ENCODE measurements around the gene ADCY5. TPM values are rescaled to one million over a fixed set of nuclear protein-coding genes. Genes with fewer than 3 reads are reported as not detected.

Gene ADCY5
- total RNA-seq, 1 donor from 2014 or later: 3.8 TPM

DNA sequence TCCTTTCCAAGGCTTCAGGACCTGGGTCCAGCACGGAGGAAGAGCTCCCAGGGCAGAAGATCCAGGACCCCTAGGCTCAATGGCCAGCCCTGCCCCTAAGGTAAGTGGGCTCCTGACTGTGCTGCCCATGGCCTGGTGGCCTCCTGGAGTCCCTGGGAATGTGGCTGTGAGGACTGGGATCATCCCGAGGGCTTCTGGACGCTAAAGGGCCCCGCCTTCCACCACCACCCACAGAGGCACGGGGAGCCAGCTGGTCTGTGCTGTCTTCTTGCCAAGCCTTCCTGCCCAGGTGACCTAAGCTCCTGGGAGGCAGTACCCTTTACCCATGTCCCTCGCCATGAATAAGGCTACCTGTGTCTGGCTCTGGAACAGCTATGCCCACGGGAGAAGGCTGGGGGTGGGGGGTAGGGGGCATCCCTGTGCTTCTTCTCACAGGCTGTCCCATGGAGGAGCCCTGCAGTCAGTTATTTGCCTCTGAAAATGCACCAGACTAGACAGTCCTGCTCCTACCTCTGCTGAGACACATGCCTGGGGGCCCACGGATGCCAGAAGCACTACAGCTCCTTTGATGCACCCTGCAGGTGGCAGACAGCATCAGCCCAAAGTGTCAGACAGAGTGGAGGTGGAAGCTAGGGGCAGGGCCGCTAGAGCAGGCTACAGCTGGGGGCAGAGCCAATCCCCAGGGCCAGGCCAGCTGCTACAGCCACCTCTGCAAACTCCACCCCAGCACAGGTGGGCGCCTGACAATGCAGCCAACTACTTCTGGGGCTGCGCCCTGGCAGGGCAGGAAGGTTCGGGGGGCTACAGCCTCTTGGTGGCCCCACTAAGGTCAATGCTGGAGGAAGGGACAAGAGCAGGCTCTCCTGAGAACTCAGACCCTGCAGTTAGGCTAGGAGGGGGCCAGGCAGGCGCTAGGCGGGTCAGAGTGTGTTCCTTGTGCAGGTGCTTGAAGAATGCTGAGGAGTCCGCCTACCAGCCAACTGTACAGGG is 156.3 kb downstream of the ADCY5 start:
- ATAC-seq (peak; percentile 12), DNase-seq (ENCODE audit: low spot score) (no peak)

DNA sequence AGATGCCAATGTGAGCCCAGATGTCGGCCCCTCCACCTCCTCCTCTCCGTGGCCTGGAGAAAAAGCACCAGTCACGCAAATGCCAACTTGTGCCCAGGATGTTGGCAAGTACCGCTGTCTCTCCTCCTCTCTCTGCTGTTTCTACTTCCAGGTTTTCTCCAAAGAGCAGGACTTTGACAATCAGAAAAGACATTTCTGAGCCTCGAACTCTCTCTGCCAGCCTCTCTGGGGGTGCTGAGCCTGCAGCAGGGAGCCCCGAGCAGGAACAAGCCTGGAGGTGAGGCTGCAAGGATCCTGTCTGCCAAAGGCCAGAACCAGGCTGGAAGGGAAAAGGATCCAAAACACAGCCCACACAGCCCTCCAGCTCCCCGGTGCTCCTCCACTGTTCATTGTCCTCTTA is 157.5 kb downstream of the ADCY5 start:
- DNase-seq (ENCODE audit: low spot score) (no peak), ATAC-seq (no peak)

DNA sequence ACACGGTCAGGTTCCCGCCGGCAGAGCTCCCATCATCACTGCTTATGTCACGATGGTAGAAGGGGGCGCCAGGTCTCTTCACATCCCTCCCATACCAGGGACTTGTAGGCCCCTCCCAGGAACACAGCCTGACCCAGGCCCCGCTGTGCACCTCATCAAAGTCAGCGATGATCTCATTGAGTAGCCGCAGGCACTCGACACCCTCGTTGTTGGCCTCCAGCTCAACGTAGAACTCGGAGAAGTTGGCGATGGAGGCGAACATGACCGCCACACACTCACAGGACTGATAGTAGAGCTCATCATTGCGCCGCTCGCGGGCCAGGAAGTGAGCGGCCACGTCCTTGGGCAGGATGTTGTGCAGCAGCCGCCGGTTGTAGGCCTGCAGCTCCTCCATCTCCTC is 157.9 kb downstream of the ADCY5 start:
- no peak for ATAC-seq
- DNase-seq (ENCODE audit: low spot score): no peak

DNA sequence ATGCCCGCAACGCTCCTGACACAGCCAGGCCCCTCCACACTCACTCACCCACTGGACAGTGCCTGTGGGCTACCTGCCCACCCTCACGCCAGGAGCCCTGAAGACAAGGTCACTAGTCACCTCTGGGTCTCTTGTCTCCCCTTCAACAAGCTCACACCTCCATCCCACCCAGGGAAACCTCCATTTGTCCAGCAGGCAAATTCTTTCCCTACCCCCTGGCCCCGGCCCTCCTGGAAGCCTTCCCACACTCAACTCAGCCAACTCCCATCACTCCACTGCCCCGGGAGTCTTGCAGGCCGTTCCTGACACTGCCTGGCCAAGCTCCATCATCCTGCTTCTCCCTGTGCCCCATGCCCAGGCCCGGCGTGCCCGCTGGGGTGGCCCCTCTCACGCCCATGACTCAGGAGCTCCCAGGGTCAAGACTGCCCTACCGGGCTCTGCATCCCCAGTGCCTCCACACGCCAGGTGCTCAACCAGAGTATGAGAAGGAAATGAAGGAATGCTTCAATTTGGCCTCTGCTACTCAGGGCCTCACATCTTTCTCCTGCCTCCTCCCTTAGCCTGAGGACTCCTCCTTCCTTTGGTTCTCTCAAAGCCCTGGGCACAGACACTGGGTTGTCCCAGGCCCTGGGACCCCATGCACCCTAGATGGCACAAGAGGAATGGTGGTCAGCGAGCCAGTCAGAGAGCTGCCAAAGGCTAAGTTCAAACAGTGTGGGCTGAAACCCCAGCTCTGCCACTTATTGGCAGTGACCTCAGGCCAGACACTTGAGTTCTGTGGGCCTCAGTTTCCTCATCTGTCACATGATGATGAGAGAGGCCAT is 158.6 kb downstream of the ADCY5 start:
- no peak for DNase-seq (ENCODE audit: low spot score)
- no peak for ATAC-seq

DNA sequence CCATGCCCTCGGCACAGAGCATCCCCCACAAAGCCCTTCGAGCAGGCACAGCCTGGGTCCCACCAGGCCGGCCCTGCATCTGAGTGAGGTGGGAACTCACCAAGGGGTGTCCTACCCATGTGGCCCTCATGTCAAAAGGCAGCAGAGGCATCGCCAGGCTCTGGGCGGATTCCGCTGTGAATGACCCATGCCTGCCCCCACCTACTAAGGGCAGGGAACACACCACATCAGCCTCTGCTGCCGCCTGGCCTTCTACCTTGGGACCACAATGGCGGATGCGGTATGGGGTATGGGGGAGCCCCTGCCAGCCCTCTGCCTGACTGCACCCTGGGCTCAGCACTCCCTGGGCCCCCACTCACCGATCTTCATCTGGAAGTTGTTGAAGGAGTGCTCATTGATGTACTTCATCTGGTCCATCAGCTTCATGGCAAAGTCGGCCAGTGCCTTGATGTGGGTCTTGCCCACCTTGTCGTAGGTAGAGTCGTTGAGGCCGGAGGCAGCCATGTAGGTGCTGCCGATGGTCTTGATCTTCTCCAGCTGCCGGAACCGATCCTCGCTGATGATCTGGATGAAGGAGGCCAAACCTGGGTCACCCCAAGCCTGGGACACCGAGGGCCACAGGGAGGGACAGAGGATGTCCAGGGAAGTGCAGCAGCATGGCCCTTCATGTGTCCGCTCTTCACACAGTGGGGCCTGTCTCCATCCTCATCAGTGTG is 159.3 kb downstream of the ADCY5 start:
- ATAC-seq (no peak), DNase-seq (ENCODE audit: low spot score) (no peak)

DNA sequence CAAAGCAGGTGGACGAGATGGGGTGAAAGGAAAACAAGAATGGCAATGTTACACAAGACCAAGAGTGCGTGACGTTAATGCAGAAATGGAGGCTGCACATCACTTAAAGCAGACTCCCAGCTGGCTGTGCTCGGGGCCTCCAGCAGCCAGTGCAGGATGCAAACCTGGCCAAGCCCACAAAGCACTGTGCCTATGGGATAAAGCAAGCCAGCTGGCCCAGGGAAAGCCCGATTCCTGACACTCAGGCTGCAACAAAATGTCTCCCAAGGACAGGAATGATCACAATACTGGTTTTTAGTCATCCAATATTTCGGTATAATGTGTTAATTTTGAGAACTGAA is 161.0 kb downstream of the ADCY5 start:
- ATAC-seq (no peak), DNase-seq (ENCODE audit: low spot score) (no peak)

DNA sequence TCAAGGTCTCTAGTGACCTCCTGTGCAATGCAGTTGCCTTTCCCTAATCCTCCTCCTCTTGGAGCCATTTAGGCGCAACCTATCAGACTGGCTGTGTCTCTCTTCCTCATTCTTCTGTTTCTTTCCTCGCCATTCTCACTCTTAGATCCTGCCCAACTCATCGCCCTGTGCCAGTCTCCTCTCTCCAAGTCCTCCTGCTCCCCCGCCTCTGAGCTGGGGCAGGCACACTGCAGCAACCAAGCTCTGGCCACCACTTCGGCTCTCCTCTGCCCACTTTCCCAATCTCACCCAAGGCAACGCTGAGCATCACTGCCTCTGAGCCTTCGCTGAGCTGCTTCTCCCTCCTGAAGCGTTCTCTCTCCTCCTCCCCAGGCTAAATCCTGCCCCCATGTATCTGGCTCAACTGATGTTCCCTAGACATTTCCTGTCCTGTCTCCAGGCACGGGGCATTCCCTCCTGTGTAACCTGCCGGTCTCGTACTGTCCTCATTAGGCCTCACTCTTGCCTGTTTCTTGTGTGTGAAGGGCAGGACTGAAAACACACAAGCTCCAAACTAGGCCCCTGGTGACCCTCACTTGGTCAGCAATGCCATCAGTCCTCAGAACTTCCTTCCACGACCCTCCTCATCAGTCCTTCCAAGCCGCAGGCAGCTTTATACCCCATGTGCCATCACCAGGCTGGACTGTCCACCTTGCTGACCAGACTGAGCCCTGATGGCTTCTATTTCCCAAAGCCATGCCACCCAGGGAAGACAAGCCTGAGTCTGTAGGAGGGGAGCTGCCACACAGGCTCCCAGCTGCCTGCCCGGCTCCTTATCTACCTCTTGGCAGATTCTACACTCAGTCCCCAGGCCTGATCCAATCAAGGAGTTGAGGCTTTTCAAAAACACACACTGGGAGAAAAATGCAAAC is 161.6 kb downstream of the ADCY5 start:
- DNase-seq (ENCODE audit: low spot score) (no peak), ATAC-seq (no peak)

DNA sequence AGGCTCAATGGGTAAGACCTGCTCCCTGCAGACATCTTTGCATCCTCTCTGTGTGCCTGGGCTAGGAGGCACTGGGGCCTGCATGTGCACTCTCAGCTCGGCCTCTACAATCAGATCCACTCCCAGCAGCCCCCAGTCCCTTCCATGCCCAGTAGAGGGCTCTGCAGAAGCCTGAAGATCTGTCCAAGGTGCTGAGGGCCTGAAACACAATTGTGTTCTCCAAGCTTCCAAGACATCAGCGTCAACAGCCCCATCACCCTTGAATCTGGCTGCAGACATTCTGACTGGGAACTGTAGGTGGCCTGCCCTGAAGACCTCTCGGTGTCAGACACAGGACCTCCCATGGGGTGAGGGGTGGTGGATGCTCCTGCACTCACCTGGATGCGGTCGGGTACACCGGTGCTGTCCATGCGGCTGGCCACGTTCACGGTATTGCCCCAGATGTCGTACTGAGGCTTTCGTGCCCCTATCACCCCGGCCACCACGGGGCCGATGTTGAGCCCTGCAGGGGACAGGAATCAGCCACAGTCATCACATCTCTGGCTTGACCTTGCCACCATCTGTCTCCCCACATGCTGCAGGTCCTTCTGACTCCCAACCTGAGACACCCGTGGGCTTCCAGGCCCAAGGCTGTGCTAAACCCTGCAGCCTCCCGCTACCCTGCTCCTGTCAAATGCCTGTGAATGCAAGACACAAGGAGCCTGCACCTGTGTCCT is 162.4 kb downstream of the ADCY5 start:
- DNase-seq (ENCODE audit: low spot score) (no peak), ATAC-seq (peak; percentile 78)

DNA sequence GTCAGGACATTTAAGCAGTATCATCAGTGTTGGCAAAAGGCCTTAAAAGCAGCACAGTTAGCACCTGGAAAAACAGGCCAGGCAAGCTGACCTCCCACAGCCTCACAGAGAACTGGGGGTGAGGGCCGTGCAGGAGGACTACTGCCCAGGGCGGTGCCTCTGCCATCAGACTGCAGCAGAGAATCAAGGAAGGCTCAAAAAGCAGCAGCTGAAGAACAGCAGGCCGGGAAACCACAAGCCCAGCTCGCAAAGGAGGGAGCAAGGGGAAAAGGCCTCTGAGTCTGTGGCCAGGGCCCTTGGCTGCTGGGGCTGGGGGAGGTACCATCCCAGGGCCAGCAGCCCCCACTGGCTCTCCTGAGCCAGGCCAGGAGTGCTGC is 163.0 kb downstream of the ADCY5 start:
- no peak for DNase-seq (ENCODE audit: low spot score)

DNA sequence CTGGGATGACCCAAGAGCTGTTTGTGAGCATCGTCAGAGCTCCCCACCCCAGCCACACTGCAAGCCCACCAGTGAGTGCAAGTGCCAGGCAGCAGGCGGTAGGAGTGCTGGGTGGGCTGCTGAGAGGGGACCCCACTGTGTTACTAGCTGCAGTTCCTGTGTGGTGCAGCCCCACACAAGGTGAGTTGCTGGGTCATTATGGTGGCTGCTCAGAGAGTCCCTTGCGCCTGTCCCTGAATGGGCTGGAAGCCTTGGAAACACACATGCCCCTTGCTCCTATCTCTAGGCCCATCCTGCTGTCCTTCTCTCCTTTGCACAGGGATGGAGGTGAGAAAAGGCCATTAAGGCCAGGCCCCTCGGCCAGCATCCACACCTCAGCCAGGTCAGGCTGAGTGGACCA is 163.4 kb downstream of the ADCY5 start:
- ATAC-seq (no peak), DNase-seq (ENCODE audit: low spot score) (no peak)

More for the DNA sequence above, 163.0 kb downstream of the ADCY5 start:
- ATAC-seq: no peak

DNA sequence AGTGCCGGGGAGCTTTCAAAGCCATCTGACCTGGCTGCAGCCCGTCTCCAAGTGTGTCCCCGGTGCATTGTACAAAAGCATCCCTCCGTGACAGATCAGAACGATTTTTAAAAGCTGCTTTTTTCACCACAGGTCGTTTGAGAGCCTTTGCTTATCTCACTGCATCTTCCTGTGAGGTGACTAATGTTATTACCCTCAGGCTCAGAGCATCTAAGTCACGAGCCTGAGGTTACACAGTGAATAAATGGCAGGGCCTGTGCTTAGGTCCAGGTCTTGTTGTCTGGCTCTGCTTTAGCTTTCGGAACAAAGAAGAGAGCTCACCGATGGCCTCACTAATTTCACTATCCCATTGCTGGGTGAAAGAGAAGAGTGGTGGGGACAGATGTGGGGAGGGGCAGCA is 163.8 kb downstream of the ADCY5 start:
- no peak for DNase-seq (ENCODE audit: low spot score)

DNA sequence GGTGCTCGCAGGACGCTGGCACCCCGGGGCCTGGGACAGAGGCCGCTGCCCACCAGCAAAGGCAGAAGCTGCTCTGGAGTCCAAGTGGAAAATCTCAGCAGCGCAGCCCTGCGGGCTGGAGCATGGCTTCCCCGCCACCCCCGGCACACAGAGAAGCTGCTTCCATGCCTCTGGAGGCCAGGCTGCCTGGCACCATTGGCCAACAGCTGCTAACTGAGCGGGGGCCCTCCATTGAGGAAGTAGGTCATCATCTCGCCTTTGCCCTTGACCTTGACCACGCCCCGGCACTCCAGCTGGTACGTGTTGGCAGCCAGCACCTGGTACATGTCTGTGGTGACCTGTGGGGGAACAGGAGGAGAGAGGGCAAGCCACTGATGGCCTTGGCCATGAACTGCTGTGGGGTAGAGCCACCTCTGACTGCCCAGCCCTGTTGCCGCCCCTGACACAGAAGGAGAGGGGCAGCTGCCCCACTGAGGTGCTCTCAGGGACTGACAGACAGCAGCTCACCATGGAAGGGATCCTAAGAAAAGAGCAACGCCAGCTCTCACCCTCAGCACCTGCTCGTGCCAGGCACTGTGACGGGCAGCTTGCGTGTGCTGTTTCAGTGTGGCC is 164.4 kb downstream of the ADCY5 start:
- ATAC-seq (no peak), DNase-seq (ENCODE audit: low spot score) (no peak)

More for the DNA sequence above, 163.8 kb downstream of the ADCY5 start:
- no peak for ATAC-seq

DNA sequence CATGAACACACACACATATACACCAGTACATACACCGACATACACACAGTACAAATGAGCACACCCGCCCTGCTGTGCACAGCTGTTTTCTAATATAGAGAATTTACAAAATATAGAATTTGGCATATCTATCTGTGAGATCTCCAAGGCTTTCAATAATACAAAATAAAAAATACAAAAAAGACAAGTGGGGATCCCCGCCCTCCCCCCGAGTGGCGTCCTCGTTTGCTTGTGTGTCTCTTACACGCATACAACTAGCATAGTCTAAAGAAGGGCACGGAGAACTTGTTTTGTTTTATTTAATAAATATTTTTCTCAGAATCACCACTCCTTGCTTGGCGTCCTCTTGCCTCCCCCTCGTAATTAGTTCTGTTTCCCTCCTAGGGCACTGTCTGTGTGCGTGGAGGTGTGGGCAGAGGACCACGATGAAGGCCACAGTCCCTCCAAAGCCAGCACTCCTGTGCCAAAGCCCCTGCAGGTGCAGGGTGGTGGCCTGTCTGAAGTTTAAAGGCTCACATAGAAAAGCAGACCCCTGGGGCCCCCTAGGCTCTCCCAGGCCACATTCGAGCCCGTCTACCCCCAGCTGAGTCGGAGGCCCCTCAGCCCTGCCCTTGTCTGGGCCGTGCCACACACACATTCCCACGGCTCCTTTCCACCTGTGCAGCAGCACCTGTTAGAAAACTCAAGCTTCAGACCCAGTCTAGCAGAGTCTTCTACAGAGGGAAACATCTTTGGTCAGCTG is 165.1 kb downstream of the ADCY5 start:
- ATAC-seq (no peak), DNase-seq (ENCODE audit: low spot score) (no peak)

DNA sequence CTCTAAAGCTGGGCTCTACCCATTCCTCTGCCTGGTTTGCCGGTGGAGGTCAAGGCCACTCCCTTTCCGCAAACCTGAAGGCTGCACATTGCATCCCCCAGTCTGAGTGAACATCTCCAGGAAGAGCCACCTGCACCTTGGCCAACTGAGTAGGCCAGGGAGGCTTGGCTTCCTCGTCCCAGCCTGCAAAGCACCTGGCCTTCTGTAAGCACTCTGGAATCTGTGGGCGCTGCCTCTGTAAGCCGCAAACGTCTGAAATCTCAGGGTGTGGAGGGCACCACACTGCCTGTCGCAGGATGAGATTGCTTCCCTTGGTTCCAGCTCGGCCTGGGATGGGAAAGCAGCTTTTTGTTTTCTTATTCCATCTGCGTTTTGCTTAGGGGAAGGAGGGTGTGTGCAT is 165.8 kb downstream of the ADCY5 start:
- DNase-seq (ENCODE audit: low spot score) (no peak), ATAC-seq (no peak)

DNA sequence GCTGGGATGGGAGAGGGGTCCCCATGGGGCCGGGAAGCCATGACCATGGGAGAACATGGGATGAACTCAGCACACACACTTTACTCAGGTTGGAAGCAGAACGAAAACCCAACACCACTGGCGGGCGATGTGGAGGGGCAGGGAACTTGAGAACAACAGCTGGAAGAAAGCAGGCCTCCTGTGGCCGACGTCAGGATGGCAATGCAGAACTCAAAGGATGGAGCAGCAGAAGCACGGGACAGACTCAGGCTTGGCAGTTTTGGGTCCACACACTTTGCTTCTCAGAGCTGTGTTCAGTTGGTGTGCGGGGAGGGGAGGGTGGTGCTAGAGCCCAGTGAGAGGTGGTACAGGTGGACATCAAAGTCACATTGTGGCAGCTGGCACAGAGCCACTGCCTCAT is 166.4 kb downstream of the ADCY5 start:
- DNase-seq (ENCODE audit: low spot score) (no peak), ATAC-seq (no peak)

DNA sequence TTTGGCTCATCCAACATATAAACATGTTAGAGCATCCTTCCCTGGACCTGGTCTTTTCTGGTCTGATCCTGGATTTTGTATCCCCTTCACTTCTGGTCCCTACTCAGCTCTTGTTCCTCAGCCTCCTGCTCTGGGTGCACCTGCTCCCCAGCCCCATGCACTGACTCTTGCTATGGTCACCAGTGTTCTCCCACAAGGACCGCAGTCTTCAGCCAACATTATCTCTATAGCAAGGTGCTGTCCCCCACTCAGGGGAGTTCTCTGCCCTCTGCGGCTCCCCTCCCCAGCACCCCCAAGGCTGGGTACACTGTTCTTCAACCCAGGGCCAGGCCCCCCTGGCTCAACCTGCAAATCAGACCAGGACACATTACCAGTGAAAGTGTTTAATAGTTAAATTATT is 167.0 kb downstream of the ADCY5 start:
- ATAC-seq (no peak), DNase-seq (ENCODE audit: low spot score) (no peak)

DNA sequence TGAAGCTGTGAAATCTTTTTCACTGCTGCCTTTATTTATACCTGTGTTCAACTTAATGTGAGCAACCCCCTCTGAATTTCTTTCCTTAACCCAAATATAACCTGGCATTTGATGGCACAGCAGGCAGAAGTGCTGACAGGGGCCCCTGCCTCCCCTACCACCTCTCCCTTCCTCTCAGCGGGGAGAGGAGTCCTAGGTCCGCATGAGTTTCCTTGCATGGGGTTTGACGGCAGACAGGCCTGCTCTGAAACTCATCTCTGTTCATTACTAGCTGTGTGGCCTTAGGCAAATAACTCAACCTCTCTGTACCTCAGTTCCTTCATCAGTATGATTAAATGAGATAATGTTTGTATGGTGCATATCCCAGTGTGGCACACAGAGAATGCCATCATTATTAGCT is 167.5 kb downstream of the ADCY5 start:
- DNase-seq (ENCODE audit: low spot score): no peak
- no peak for ATAC-seq

DNA sequence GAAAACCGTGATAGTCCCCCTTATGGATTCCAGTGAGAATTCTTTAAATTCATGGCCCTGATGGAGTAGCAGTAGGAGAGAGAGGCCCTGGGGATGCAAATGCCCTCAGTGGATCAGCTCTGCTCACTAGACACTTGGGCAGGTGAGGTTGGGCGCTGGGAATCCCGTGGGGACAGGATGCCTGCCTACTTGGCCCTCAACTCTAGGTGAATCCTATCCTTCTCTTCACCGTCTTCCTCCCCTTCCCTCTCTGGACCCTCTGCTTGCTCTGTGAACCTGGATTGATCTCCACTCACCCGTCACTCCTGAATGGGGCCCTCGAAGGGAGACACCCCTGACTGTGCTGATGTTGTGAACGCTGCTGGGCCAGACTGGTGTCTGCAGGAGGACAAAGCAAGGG is 169.8 kb downstream of the ADCY5 start:
- DNase-seq (ENCODE audit: low spot score) (no peak), ATAC-seq (no peak)

DNA sequence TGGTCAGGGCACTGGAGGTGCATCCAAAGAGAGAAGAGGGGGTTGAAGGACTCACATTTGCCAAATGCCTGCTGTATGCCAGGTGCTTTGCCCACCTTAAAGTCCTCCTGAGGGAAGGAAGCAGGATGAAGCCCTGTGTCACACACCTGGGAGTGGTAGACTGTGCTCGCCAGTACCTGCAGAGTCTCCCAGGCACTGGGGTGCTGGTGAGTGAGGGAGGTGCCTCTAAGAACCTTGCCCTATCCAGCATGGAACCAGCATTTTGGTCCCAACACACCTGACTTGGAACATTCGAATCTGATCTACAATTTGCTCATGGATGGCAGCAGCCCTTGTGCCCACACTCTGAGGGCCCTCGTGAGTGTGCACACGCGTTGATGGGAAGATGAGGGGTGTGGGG is 170.4 kb downstream of the ADCY5 start:
- ATAC-seq (no peak), DNase-seq (ENCODE audit: low spot score) (no peak)

Measured in left lobe of liver (tissue), 2 donors.